NCI-H82 (cell line): ENCODE data around the gene DEDD.

Experiments
- DNase-seq: peaks from one replicate; lab custom pipeline; 2025; lab: John Stamatoyannopoulos, UW

The DEDD gene

DNA sequence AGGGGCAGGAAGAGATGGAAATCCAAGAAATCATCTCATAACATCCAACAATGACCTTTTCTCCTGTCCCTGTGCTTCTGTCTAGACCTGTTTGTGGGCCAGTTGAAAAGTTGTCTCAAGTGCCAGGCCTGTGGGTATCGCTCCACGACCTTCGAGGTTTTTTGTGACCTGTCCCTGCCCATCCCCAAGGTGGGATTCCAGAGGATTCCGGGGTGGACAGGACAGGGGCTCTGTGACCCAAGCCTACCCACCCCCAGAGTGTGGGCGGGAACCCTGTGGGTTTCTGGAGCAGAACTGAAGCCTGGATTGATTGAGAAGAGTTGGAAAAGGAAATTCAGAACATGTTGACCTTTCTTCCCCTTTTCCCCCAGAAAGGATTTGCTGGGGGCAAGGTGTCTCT lies 31.3 kb upstream of the DEDD start:
- no peak for DNase-seq

DNA sequence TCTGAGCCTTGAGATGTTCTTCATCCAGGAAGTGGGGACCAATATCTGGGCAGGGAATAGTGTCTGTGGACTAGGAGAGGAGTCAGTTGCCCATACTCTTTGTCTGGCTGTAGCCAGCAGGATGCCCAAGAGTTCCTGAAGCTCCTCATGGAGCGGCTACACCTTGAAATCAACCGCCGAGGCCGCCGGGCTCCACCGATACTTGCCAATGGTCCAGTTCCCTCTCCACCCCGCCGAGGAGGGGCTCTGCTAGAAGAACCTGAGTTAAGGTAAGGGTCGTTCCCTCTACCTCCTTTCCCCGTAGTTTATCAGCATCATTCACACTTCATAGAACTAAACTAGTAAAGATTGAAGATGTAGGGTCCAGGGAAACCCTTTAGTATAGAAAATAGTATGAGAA lies 30.3 kb upstream of the DEDD start:
- no peak for DNase-seq

DNA sequence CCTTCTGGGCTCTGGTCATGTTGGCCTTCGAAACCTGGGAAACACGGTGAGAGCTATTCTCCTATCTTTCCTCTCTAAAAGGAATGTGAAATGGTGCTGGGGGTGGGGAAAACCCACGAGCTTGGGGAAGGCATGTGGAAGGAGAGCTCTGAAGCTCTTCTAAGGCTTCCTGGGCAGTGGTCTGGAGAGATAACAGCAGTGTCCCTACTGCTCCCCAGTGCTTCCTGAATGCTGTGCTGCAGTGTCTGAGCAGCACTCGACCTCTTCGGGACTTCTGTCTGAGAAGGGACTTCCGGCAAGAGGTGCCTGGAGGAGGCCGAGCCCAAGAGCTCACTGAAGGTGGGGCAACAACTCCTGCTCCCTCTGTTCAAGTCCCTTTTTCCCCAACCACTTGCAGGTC lies 29.6 kb upstream of the DEDD start:
- no peak for DNase-seq

DNA sequence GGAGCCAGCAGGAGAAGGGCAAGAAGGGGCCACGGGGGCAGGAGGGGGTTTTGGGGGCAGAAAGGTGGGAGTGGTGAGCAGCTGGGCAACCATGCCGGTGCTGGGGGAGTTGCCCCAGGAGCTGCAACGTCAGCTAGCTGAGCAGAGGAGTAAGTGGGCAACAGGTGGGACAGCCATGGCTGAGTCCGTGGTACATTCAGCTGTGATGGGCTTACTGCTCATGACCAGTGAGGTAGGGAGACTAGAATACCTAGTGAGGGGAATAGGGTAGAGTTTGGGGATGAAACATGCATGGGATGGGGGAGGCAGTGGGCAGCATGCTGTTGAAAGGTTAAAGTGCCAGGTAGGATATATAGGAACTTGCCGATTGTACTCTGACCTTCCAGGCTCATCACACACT lies 29.2 kb upstream of the DEDD start:
- no peak for DNase-seq

DNA sequence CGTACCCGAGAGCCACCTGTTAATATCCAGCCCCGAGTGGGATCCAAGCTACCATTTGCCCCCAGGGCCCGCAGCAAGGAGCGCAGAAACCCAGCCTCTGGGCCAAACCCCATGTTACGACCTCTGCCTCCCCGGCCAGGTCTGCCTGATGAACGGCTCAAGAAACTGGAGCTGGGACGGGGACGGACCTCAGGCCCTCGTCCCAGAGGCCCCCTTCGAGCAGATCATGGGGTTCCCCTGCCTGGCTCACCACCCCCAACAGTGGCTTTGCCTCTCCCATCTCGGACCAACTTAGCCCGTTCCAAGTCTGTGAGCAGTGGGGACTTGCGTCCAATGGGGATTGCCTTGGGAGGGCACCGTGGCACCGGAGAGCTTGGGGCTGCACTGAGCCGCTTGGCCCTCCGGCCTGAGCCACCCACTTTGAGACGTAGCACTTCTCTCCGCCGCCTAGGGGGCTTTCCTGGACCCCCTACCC lies 28.2 kb upstream of the DEDD start:
- no peak for DNase-seq

DNA sequence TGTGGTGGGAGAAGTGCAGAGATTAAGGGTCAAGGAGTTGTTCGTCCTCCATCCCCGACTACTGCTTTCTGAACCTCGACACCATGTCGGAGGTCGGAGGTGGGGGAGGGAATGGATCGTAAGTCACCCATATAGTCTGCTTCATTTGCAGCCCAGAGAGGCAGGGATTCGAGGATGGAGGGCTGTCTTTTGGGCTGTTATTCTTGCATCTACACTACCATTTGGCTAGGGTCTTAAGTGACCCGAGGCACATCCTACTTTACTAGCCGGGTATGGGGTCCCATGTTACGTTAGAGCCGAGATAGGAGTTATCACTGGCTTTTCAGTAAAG lies 27.4 kb upstream of the DEDD start:
- DNase-seq: no peak

DNA sequence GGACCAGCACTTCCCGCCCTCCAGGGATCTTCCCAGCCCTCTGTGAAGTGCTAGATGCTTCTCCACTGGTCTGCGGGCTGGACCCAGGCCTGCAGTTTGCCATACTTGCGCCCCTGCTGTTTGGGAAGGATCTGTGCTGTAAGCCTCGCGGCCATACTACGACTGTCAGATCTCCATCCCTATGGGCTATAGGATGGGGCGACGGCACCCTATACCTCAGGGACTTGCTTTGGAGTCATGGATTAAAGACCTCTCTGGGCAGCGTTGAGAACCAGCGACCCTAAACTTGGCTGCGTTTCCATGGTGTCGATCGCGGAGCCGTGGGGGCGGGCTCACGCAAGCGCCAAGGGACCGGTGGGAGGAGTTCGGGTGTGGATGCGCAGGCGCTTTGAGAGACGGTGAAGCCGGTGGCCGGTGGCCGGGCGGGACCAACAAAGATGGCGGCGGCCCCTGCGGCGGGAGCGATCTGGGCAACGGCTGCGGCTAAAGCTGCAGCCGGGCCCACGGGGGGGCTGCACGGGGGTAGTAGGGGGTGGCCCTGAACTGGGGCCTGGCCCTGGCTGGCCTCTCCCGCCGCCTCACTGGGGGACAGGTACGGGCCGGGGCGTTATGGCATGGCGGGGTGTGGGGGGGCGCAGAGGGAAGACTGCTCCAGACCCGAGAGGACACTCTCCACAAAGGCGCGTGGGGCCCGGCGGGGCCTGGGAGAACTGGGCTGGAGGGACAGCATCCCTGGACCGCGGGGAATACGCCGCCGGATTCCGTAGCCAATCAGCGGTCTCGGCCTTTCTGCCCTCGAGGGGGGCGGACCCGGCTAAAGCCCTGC lies 26.8 kb upstream of the DEDD start, which contains the start of gene USP21:
Gene USP21 (plus strand): TSS at position 414 of the 826 bp plus-strand sequence. CDS start 1,141 bp downstream, outside the sequence.
- DNase-seq: peak; percentile 98

DNA sequence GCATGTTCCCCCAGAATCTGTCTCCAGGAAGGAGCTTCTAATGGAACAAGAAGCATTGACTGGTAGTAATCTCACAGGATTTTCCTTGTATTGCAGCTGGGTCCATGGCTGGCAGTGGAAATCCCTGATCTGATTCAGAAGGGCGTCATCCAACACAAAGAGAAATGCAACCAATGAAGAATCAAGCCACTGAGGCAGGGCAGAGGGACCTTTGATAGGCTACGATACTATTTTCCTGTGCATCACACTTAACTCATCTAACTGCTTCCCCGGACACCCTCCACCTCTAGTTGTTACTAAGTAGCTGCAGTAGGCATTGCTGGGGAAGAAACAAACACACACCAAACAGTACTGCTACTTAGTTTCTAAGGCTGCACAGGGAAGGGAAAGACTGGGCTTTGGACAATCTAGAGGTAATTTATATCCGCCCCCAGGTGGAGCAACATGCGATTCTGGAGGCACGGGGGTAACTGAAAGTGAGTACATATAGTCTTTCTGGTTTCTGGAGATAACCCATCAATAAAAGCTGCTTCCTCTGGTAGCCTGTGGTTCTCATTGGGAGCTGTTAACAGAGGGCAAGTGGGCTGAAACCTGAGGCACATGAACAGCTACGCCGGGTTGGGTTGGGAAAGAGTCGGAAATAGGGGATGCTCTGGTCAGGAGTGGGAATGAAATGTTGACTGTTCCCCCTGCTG lies 26.0 kb upstream of the DEDD start:
- DNase-seq: no peak

DNA sequence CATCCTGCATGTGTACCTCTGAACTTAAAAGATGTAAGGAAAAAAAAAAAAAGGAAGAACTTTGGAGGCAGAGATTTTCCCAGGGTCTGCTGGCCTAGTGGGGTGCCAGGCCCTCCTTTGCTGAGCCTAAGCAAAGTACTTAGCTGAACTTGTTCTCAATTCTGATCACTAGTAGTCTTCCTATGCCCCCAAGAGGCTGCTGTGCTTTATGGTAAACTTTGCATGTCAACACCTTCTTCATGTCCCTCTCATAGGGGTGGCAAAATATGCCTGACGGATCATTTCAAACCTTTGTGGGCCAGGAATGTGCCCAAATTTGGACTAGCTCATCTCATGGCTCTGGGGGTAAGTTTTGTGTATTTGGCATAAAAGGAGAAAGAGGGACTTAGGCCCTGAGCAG lies 25.4 kb upstream of the DEDD start:
- DNase-seq: no peak

DNA sequence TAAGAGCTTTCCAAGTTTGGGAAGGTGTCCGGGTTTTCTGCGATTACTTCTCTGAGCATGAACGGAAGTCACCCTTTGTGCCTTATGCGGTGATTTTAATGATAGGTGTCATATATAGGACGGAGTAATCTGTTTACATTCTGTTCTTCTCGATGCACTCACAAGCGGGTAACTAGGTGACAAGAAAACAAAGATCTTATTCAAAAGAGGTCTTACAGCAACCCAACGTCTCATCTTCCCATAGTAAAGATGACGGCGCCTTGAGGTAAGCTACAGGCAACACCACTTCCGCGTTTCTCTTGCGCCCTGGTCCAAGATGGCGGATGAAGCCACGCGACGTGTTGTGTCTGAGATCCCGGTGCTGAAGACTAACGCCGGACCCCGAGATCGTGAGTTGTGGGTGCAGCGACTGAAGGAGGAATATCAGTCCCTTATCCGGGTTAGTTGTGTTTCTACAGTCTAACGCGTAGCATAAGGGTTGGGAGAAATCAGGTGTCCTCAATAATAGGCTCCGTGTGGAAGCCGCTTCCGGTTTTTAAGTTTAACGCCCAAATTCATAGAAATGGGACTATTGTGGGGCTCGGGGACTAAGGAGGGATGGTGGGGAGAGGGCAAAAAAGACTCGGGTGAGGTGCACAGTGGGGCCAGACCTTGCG lies 21.3 kb upstream of the DEDD start, which contains the start of gene UFC1:
Gene UFC1 (plus strand): TSS at position 297 of the 656 bp plus-strand sequence. CDS start 20 bp downstream, at position 317.
- DNase-seq: peak; percentile 95

DNA sequence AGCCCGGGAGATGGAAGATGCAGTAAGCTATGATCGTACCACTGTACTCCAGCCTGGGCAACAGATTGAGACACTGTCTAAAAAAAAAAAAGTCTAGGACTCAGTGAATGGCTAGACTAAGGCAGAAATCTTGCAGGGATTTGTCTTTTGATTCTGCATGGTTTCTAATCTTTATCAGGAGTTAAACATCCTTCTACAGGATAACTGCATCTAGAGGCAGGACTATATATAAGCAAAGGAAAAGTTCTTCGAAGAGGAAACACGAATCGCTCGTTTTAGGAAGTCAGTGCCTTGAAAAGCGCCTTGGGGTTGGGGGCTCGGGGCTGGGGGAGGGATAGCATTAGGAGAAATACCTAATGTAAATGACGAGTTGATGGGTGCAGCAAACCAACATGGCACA lies 20.7 kb upstream of the DEDD start:
- no peak for DNase-seq

DNA sequence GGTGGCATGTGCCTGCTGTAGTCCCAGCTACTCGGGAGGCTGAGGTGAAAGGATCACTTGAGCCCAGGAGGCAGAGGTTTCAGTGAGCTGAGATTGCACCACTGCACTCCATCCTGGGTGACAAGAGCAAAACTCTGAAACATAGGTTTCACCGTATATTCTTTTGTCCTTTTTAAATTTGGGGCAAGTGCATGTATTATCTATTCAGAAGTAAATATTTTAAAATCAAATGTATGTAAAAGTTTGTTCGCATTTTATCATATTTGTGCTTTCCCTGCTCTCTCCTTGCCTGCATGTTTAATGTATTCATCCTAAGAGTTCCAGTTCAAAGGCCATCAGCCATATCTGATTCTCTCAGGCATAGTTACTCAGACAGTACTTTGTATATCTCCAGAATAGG lies 13.4 kb upstream of the DEDD start:
- DNase-seq: no peak

DNA sequence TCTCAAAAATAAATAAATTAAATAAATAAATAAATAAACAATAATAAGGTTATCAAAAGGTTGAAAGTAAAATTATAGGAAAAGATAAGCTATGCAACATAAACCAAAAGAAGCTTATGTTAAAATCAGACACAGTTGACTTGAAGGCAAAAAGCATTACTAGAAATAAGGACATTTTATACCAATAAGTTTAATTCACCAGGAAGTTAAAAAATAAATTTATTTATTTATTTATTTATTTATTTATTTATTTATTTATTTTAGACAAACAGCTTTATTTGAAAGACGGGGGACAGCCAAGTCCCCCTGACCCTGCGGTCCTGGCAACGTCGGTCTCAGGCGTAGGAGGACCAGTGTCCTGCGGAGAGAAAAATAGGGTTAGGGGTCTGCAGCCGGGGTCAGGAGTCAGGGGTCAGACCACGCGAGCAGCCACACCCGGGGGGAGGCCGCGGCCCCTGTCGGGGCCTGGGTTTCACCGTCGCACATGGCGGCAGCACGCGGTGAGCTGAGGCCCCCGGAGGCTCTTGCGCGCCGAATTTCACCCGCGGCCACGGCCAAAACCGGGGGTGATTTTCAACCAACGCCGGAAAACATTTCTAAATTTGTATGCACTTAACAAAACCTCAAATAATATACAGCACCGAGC lies 8.4 kb upstream of the DEDD start:
- DNase-seq: no peak

DNA sequence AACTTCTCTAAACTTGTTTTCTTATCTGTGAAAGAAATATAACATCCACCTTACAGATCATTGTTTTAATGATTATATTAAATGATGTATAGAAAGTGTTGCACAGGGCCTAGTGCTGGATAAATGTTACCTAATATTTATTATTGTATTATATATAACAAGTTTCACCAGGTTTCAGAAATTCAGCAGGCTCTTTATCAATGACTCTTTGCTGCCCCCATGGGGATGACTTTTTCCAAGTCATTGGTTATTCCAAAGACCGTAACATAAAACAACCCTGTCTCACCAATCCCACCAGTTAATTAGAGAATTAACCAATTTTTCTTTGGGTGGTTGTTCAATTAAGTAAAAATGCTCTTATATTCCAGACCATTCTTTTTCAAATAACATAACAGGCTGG lies 7.3 kb upstream of the DEDD start:
- DNase-seq: peak; percentile 70

DNA sequence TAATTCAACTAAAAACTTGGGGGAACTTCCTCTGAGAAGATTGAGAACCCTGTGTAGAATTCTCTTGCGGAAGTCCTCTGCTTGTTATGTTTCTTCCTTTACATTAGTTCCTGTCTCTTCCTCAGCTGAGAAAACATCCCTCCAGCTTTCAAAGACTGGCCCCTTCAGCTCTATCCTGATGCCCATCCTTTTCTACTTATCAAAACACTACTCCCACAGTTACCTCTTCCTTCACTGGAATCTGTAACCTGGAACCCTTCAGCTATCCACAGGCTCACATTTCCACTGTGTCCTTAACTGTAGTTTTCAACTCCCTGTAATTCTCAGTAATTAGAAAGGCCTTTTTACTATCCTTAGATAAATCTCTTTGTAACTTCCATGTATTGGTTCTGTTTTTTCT lies 6.0 kb upstream of the DEDD start:
- no peak for DNase-seq

DNA sequence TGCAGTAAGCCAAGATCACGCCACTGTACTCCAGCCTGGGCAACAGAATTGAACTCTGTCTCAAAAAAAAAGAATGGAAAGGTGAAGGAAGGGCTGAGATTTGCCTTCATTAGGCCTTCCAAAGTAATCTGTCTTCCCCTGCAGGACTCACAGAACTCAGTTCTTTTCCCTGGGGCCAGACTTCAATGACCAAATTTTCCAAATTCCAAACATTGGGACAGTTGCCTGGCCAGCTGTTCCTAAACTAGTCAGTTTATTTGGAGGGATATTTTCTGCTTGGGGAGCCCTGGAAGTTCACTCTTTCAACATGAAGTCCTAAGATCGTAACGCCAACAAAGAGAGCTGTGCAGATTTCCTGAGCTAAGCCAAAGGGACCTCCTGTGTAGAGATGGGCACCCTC lies 5.4 kb upstream of the DEDD start:
- DNase-seq: no peak

DNA sequence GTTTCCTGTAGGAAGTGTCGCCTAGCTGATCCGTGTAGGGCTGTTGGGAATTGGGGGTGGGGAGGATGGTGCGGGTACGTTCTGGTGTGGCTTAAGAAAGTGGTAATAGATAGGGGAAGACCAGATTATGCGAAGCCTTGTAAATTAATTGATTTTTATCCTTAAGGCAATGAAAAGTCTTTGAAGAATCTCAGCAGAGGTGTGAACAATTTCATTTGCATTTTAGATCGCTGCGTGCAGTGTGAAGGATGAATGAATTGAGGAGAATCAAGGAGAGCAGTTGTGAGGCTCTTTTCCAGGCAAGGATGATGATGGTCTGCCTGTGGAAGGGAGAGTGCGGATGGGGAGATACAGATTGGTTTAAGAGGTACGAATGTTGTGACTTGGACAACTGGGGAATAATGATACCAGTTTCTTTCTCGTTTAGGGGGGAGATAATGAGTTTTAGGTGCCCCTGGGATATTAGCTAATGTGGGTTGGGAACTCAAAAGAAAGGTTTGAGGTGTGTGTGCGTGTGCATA lies 813 bp upstream of the DEDD start:
- DNase-seq: peak; percentile 66

DNA sequence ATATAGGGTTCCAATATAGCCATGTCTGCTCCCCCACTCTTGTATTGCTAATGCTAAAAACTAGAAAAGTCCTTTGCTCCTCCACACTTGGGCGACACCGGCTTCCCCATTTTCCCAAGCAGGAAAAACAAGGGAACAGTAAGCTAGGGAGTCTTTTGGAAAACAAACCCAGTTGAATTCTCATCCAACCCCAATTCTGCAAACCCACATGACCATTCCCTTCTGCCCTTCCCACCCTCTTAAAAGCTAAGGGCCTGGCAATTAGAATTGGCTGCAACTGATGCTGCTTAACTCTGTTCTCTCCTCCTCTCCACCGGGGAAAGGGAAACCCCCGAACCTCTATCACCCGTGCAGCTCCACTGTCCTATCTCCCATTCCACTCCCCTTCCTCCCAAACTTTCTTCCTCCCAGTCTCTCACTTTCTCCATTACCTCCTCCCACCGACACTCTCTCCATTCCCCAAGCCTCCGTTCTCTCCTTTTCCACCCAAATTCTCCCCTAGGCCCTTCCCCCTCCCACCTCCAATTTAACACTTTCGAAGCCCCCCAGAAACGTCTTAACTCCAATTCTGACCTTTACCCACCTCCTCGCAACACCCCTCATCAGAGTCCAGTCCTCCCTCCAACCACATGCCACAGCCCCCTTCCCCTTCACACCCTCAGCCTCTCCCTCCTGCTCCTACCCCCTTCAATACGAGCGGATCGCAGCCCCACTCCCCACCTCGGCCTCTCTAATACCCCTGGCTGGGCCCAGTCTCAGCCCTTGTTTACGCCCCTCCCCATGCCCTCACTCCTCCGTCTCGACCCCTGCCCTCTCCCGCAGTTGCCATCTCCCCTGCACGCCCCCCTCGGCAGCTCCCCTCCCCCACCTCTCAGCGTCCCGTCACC lies 701 bp downstream of the DEDD start:
- DNase-seq: peak; percentile 59

DNA sequence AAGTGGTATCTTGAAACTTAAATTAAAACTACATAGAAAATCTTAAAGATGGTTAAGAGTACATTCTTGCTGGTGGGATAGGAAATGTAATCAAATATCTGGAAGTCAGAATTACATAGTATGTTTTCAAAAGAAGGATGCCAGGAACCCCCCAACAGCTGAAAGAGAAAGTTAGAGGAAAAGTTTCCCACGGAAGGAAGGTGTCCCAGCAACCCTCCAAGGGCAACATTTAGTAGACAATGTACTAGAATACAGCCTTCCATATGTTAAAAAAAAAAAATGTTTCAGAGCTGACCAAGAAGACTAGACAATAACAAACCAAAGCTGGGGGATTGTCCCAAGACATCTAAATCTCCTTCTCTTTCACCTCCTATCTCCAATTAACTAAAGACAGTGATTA lies 2.2 kb downstream of the DEDD start:
- DNase-seq: no peak

DNA sequence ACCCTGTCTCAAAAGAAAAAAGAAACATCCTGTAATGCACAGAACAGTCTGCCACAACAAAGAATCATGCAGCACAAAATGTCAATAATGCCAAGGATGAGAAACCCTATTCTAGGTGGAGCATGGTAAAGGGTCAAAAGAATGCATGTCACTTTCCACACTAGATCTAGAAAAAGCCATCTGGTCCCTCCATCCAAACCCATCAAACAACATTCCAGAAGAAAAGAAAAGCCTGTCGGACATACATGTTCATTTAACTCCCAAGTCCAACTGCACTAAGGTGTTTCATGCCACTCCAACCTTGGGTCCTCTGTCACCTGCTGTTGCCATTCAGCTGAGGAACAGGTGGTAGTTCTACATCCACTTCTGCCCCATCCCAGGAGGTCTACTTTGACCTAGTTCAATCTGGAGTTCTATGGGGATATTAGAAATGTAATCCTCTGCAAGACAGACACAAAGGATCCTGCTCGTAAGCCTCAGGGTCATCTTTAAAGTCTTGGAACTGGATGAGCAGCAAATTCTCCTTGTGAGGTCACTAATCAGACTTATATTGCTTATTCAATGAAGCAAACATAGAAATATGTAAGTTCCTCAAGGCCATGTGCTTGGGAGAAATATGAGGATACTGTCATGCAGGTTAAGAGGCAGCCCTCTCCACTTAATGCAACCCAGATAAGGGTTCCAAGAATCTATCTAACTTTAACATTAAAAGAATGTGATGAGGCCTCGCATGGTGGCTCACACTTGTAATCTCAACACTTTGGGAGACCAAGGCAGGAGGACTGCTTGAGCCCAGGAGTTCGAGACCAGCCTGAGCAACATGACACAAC lies 3.7 kb downstream of the DEDD start:
- DNase-seq: no peak
